SJSA1 (cell line): Measurements from ENCODE around the gene PTPRD. TPM values are rescaled to one million over a fixed set of nuclear protein-coding genes. Genes with fewer than 3 reads are reported as not detected.

Source experiments
- DNase-seq, 2 experiments: peaks; one replicate each; pipeline ENCODE4 v3.0.0-alpha.2; 2015 to 2020; ENCODE audit warnings: low spot score in 2 of 2, low read depth in 1 of 2
- H3K27ac ChIP-seq: fragments of 250-450 bp; sonication (Bioruptor Pico); 2 replicates; pipeline ENCODE4 v1.5.1; 2020; ENCODE audit warnings: mild to moderate bottlenecking, moderate library complexity
- H3K27me3 ChIP-seq: fragments of 250-450 bp; sonication (Bioruptor Pico); replicated peaks from 2 replicates; pipeline ENCODE4 v1.5.1; 2020; ENCODE audit warnings: mild to moderate bottlenecking, moderate library complexity
- H3K36me3 ChIP-seq: fragments of 250-450 bp; sonication (Bioruptor Pico); 2 replicates; pipeline ENCODE4 v1.5.1; 2020; ENCODE audit warnings: mild to moderate bottlenecking
- H3K4me1 ChIP-seq: fragments of 250-450 bp; sonication (Bioruptor Pico); replicated peaks from 2 replicates; pipeline ENCODE4 v1.6.1; 2021; ENCODE audit warnings: mild to moderate bottlenecking
- H3K4me3 ChIP-seq: fragments of 250-450 bp; sonication (Bioruptor Pico); 2 replicates; pipeline ENCODE4 v1.5.1; 2020; ENCODE audit warnings: mild to moderate bottlenecking
- H3K9me3 ChIP-seq: fragments of 250-450 bp; sonication (Bioruptor Pico); replicated peaks from 2 replicates; pipeline ENCODE4 v1.5.1; 2020; ENCODE audit warnings: mild to moderate bottlenecking
- total RNA-seq: library from RNA; depleted of rRNA; stranded (reverse); fragments of >200 nt; shearing (Covaris generic); gene quantifications from 2 replicates; pipeline ENCODE4 v1.2.3, GENCODE V29; 2014

Gene PTPRD
- total RNA-seq, 1 experiment from 2014 or later: not detected

GRCh38 chr9:8614926-8615440 lies 1997.8 kb downstream of the PTPRD start:
- Histone ChIP-seq H3K4me3 (no peak overlapping the region), H3K36me3 (no peaks in the 10 kb centered on the region), H3K27ac (no peak overlapping the region), H3K27me3 (no peaks in the 10 kb centered on the region), H3K9me3 (no peaks in the 10 kb centered on the region), H3K4me1 (no peaks in the 10 kb centered on the region)
- no peak for DNase-seq

- no peak for DNase-seq
- Histone ChIP-seq H3K9me3 (no peaks in the 10 kb centered on the region), H3K27ac (no peak overlapping the region), H3K4me3 (no peak overlapping the region), H3K27me3 (no peaks in the 10 kb centered on the region), H3K36me3 (no peaks in the 10 kb centered on the region), H3K4me1 (no peaks in the 10 kb centered on the region)
Measured at GRCh38 chr9:8613346-8613825, 1999.4 kb downstream of the PTPRD start.

- no peak for DNase-seq
- H3K27ac ChIP-seq: no peak overlapping the region
- H3K9me3 ChIP-seq: no peaks in the 10 kb centered on the region
- no peaks in the 10 kb centered on the region for H3K36me3 ChIP-seq
- no peaks in the 10 kb centered on the region for H3K4me1 ChIP-seq
- no peak overlapping the region for H3K4me3 ChIP-seq
- H3K27me3 ChIP-seq: no peaks in the 10 kb centered on the region
Measured at GRCh38 chr9:8611153-8611552, 2001.6 kb downstream of the PTPRD start.

- no peak overlapping the region for H3K4me3 ChIP-seq
- no peaks in the 10 kb centered on the region for H3K36me3 ChIP-seq
- H3K4me1 ChIP-seq: no peaks in the 10 kb centered on the region
- no peaks in the 10 kb centered on the region for H3K27me3 ChIP-seq
- H3K27ac ChIP-seq: no peak overlapping the region
- H3K9me3 ChIP-seq: no peaks in the 10 kb centered on the region
- no peak for DNase-seq
Measured at GRCh38 chr9:8610256-8610655, 2002.5 kb downstream of the PTPRD start.

- DNase-seq: no peak
- H3K36me3 ChIP-seq: no peaks in the 10 kb centered on the region
- no peaks in the 10 kb centered on the region for H3K9me3 ChIP-seq
- no peak overlapping the region for H3K4me3 ChIP-seq
- H3K27ac ChIP-seq: no peak overlapping the region
- no peaks in the 10 kb centered on the region for H3K27me3 ChIP-seq
- no peaks in the 10 kb centered on the region for H3K4me1 ChIP-seq
Measured at GRCh38 chr9:8605096-8605495, 2007.7 kb downstream of the PTPRD start.

GRCh38 chr9:8604201-8604600 lies 2008.6 kb downstream of the PTPRD start:
- Histone ChIP-seq H3K4me1 (no peaks in the 10 kb centered on the region), H3K27me3 (no peaks in the 10 kb centered on the region), H3K9me3 (no peaks in the 10 kb centered on the region), H3K36me3 (no peaks in the 10 kb centered on the region), H3K27ac (no peak overlapping the region), H3K4me3 (no peak overlapping the region)
- no peak for DNase-seq

GRCh38 chr9:8600914-8601680 lies 2011.7 kb downstream of the PTPRD start:
- no peaks in the 10 kb centered on the region for H3K36me3 ChIP-seq
- H3K27me3 ChIP-seq: no peaks in the 10 kb centered on the region
- no peak overlapping the region for H3K27ac ChIP-seq
- H3K4me3 ChIP-seq: no peak overlapping the region
- no peak for DNase-seq
- H3K4me1 ChIP-seq: no peaks in the 10 kb centered on the region
- no peaks in the 10 kb centered on the region for H3K9me3 ChIP-seq

GRCh38 chr9:8599937-8600336 lies 2012.9 kb downstream of the PTPRD start:
- no peak for DNase-seq
- Histone ChIP-seq H3K4me3 (no peak overlapping the region), H3K9me3 (no peaks in the 10 kb centered on the region), H3K36me3 (no peaks in the 10 kb centered on the region), H3K4me1 (no peaks in the 10 kb centered on the region), H3K27ac (no peak overlapping the region), H3K27me3 (no peaks in the 10 kb centered on the region)

GRCh38 chr9:8589476-8589875 lies 2023.3 kb downstream of the PTPRD start:
- Histone ChIP-seq H3K4me1 (no peaks in the 10 kb centered on the region), H3K27me3 (no peaks in the 10 kb centered on the region), H3K27ac (no peak overlapping the region), H3K9me3 (no peaks in the 10 kb centered on the region), H3K4me3 (no peak overlapping the region), H3K36me3 (no peaks in the 10 kb centered on the region)
- DNase-seq: no peak

GRCh38 chr9:8585036-8585435 lies 2027.8 kb downstream of the PTPRD start:
- no peaks in the 10 kb centered on the region for H3K4me1 ChIP-seq
- H3K9me3 ChIP-seq: no peaks in the 10 kb centered on the region
- H3K27me3 ChIP-seq: no peaks in the 10 kb centered on the region
- H3K36me3 ChIP-seq: no peaks in the 10 kb centered on the region
- no peak overlapping the region for H3K4me3 ChIP-seq
- no peak for DNase-seq
- H3K27ac ChIP-seq: no peak overlapping the region

GRCh38 chr9:8579661-8580060 lies 2033.1 kb downstream of the PTPRD start:
- H3K27me3 ChIP-seq: no peaks in the 10 kb centered on the region
- H3K36me3 ChIP-seq: no peaks in the 10 kb centered on the region
- no peak for DNase-seq
- H3K4me3 ChIP-seq: no peak overlapping the region
- H3K9me3 ChIP-seq: no peaks in the 10 kb centered on the region
- H3K4me1 ChIP-seq: no peaks in the 10 kb centered on the region
- no peak overlapping the region for H3K27ac ChIP-seq

- H3K4me3 ChIP-seq: no peak overlapping the region
- no peaks in the 10 kb centered on the region for H3K4me1 ChIP-seq
- H3K9me3 ChIP-seq: no peaks in the 10 kb centered on the region
- no peak for DNase-seq
- H3K27me3 ChIP-seq: no peaks in the 10 kb centered on the region
- no peaks in the 10 kb centered on the region for H3K36me3 ChIP-seq
- H3K27ac ChIP-seq: no peak overlapping the region
Measured at GRCh38 chr9:8576741-8577140, 2036.1 kb downstream of the PTPRD start.

GRCh38 chr9:8574846-8575245 lies 2038.0 kb downstream of the PTPRD start:
- no peak overlapping the region for H3K4me3 ChIP-seq
- no peaks in the 10 kb centered on the region for H3K9me3 ChIP-seq
- no peaks in the 10 kb centered on the region for H3K36me3 ChIP-seq
- no peak for DNase-seq
- no peaks in the 10 kb centered on the region for H3K27me3 ChIP-seq
- H3K27ac ChIP-seq: no peak overlapping the region
- no peaks in the 10 kb centered on the region for H3K4me1 ChIP-seq

- Histone ChIP-seq H3K4me3 (no peak overlapping the region), H3K9me3 (no peaks in the 10 kb centered on the region), H3K27ac (no peak overlapping the region), H3K4me1 (no peaks in the 10 kb centered on the region), H3K36me3 (no peaks in the 10 kb centered on the region), H3K27me3 (no peaks in the 10 kb centered on the region)
- DNase-seq: no peak
Measured at GRCh38 chr9:8572209-8572608, 2040.6 kb downstream of the PTPRD start.

GRCh38 chr9:8571643-8572042 lies 2041.2 kb downstream of the PTPRD start:
- Histone ChIP-seq H3K36me3 (no peaks in the 10 kb centered on the region), H3K27me3 (no peaks in the 10 kb centered on the region), H3K4me1 (no peaks in the 10 kb centered on the region), H3K27ac (no peak overlapping the region), H3K9me3 (no peaks in the 10 kb centered on the region), H3K4me3 (no peak overlapping the region)
- DNase-seq: no peak
